GM20431 (cell line): Measurements from ENCODE around the gene PPP2R1A.

Source experiments
- in situ Hi-C: fragments of 300-500 bp; cut with MseI, MboI; formaldehyde crosslinking; loops from one replicate; pipeline ENCODE4 v1.15.0; 2020; ENCODE audit warnings: low sequenced_read_pairs; ENCODE audit not compliant: unreplicated experiment

The PPP2R1A gene

GRCh38 chr19:52189735-52190486 is at the start of gene PPP2R1A:
TSS of gene PPP2R1A (plus strand) at chr19:52190052. CDS start at chr19:52190097, 45 bp downstream.
- in situ Hi-C loops: no loop called here

GRCh38 chr19:52141203-52141602 is 48.6 kb upstream of the PPP2R1A start:
- in situ Hi-C loops: no loop called here

GRCh38 chr19:52142001-52142595 is 47.8 kb upstream of the PPP2R1A start:
- in situ Hi-C loops: no loop called here

GRCh38 chr19:52148256-52148655 is 41.6 kb upstream of the PPP2R1A start:
- in situ Hi-C loops: no loop called here

- in situ Hi-C loops: no loop called here
These were observed 34.1 kb upstream of the PPP2R1A start for GRCh38 chr19:52155596-52156359.

- in situ Hi-C loops: no loop called here
These were observed 19.5 kb upstream of the PPP2R1A start for GRCh38 chr19:52170304-52170703.

GRCh38 chr19:52170863-52171320 is 19.0 kb upstream of the PPP2R1A start:
- in situ Hi-C loops: no loop called here

- in situ Hi-C loops: no loop called here
These were observed 18.3 kb upstream of the PPP2R1A start, which contains the start of gene ZNF836 for GRCh38 chr19:52171321-52172169. TSS of gene ZNF836 (minus strand) at chr19:52171621. CDS start at chr19:52168072, 3,549 bp downstream.

- in situ Hi-C loops: no loop called here
These were observed 17.5 kb upstream of the PPP2R1A start for GRCh38 chr19:52172347-52172746.

GRCh38 chr19:52176574-52176973 is 13.3 kb upstream of the PPP2R1A start:
- in situ Hi-C loops: no loop called here

- in situ Hi-C loops: no loop called here
These were observed 2.4 kb upstream of the PPP2R1A start for GRCh38 chr19:52187407-52187806.

- in situ Hi-C loops: no loop called here
These were observed 774 bp upstream of the PPP2R1A start for GRCh38 chr19:52188822-52189734.

- in situ Hi-C loops: no loop called here
These were observed 838 bp downstream of the PPP2R1A start for GRCh38 chr19:52190487-52191293.

- in situ Hi-C loops: no loop called here
These were observed 1.5 kb downstream of the PPP2R1A start for GRCh38 chr19:52191389-52191788.

GRCh38 chr19:52191951-52192350 is 2.1 kb downstream of the PPP2R1A start:
- in situ Hi-C loops: no loop called here

- in situ Hi-C loops: no loop called here
These were observed 6.6 kb downstream of the PPP2R1A start for GRCh38 chr19:52196256-52196967.

- in situ Hi-C loops: no loop called here
These were observed 8.1 kb downstream of the PPP2R1A start for GRCh38 chr19:52197964-52198363.
